Keratinocyte (primary cell): Measurements from ENCODE around the gene MED15. TPM values are rescaled to one million over a fixed set of nuclear protein-coding genes. Genes with fewer than 3 reads are reported as not detected.
"Not testable (repeated sequence)": the region's sequence is repeated elsewhere in the genome, so short reads cannot be mapped to it uniquely, and the experiment has no call there.

Experiments used
- DNase-seq: peaks from one replicate; pipeline ENCODE4 v3.0.0-alpha.2; 2011; ENCODE audit warnings: low read depth, missing footprints, low spot score
- FAIRE-seq: peaks from 2 replicates; lab custom pipeline; 2011; peaks lifted over from hg19 to GRCh38; lab: Jason Lieb, UNC
- H2AFZ ChIP-seq: 2 replicates; pipeline ENCODE4 v1.6.0; 2012; ENCODE audit warnings: low read length, control low read depth, inconsistent platforms; ENCODE audit not compliant: control insufficient read depth
- H3K27ac ChIP-seq: 2 replicates; pipeline ENCODE4 v1.5.1; 2011; ENCODE audit warnings: low read length; ENCODE audit not compliant: control insufficient read depth, insufficient read depth
- H3K27me3 ChIP-seq: 3 replicates; pipeline ENCODE4 v1.6.0; 2011; ENCODE audit warnings: low read length; ENCODE audit not compliant: control insufficient read depth, insufficient read depth; ENCODE audit errors: extremely low read depth
- H3K36me3 ChIP-seq, 2 experiments: 2 replicates in 1 of 2; 3 replicates in 1 of 2; pipeline ENCODE4 v1.5.1; 2011; ENCODE audit warnings: low read length in 2 of 2, mild to moderate bottlenecking in 1 of 2; ENCODE audit not compliant: control insufficient read depth in 2 of 2, insufficient read depth in 2 of 2; ENCODE audit errors: extremely low read depth in 1 of 2
- H3K4me1 ChIP-seq: 3 replicates; pipeline ENCODE4 v1.5.1; 2011; ENCODE audit warnings: low read length; ENCODE audit not compliant: control insufficient read depth, insufficient read depth; ENCODE audit errors: extremely low read depth
- H3K4me2 ChIP-seq: 3 replicates; pipeline ENCODE4 v1.6.0; 2011; ENCODE audit warnings: low read depth, low read length; ENCODE audit not compliant: control insufficient read depth, insufficient read depth; ENCODE audit errors: extremely low read depth
- H3K4me3 ChIP-seq, 3 experiments: fragments of 200-600 bp in 1 of 3; sonication (generic) in 1 of 3; 2 replicates in 2 of 3; 3 replicates in 1 of 3; pipeline ENCODE4 v1.5.1; 2011 to 2016; ENCODE audit warnings: low read length in 3 of 3, mild to moderate bottlenecking in 3 of 3, control low read depth in 2 of 3, inconsistent platforms in 1 of 3, low read depth in 1 of 3, mixed read lengths in 1 of 3, mixed run types in 1 of 3, moderate library complexity in 1 of 3; ENCODE audit not compliant: control insufficient read depth in 2 of 3, insufficient read depth in 2 of 3; ENCODE audit errors: extremely low read depth in 1 of 3
- H3K79me2 ChIP-seq: 2 replicates; pipeline ENCODE4 v1.6.0; 2012; ENCODE audit warnings: low read length; ENCODE audit not compliant: control insufficient read depth, insufficient read depth
- H3K9ac ChIP-seq: 3 replicates; pipeline ENCODE4 v1.6.0; 2011; ENCODE audit warnings: low read length; ENCODE audit not compliant: control insufficient read depth, insufficient read depth; ENCODE audit errors: extremely low read depth
- H3K9me1 ChIP-seq: 3 replicates; pipeline ENCODE4 v1.6.0; 2011; ENCODE audit warnings: low read length; ENCODE audit not compliant: control insufficient read depth, insufficient read depth; ENCODE audit errors: extremely low read depth
- H3K9me3 ChIP-seq: 2 replicates; pipeline ENCODE4 v1.5.1; 2012; ENCODE audit warnings: low read depth, low read length; ENCODE audit not compliant: control insufficient read depth
- H4K20me1 ChIP-seq: 3 replicates; pipeline ENCODE4 v1.6.0; 2011; ENCODE audit warnings: low read length; ENCODE audit not compliant: control insufficient read depth, insufficient read depth; ENCODE audit errors: extremely low read depth
- EZH2 ChIP-seq: IDR thresholded peaks from one replicate; pipeline ENCODE4 v1.6.1; 2012; ENCODE audit warnings: inconsistent platforms, mild to moderate bottlenecking, low read length, moderate library complexity
- dilution Hi-C: fragments of 300-500 bp; cut with MboI; formaldehyde crosslinking; loops from one replicate; pipeline ENCODE4 v1.7.0; 2020; ENCODE audit warnings: low sequenced_read_pairs; ENCODE audit not compliant: extremely low pct_ligation_motif_present
- polyA plus RNA-seq, 5 experiments: library from polyadenylated mRNA; depleted of rRNA in 3 of 5; stranded (reverse) in 3 of 5; stranded (forward) in 1 of 5; unstranded in 1 of 5; fragments of >200 nt; gene quantifications; 1 replicate in 1 of 5; 2 replicates in 3 of 5; 3 replicates in 1 of 5; pipeline versions ENCODE4 v1.2.1 to v1.2.3, GENCODE V29; 2011 to 2012; ENCODE audit warnings: missing spikeins in 2 of 5, low read depth in 1 of 5, low replicate concordance in 1 of 5
- TF ChIP-seq, protein P1 (sequence below), 3 experiments: IDR thresholded peaks in 1 of 3; conservative IDR thresholded peaks in 1 of 3; optimal IDR thresholded peaks in 1 of 3; 2 replicates in 2 of 3; 3 replicates in 1 of 3; pipeline versions ENCODE3 to v1.5.1; 2011; ENCODE audit warnings: low read length in 3 of 3, mild to moderate bottlenecking in 3 of 3, moderate library complexity in 2 of 3, control low read depth in 1 of 3, inconsistent platforms in 1 of 3; ENCODE audit not compliant: insufficient read depth in 2 of 3; ENCODE audit errors: extremely low read depth in 1 of 3

Gene MED15
- polyA plus RNA-seq, 1 donor (not counting 4 experiments of a cell fraction or from before 2014, with no cell fraction given): 24.9 TPM

DNA sequence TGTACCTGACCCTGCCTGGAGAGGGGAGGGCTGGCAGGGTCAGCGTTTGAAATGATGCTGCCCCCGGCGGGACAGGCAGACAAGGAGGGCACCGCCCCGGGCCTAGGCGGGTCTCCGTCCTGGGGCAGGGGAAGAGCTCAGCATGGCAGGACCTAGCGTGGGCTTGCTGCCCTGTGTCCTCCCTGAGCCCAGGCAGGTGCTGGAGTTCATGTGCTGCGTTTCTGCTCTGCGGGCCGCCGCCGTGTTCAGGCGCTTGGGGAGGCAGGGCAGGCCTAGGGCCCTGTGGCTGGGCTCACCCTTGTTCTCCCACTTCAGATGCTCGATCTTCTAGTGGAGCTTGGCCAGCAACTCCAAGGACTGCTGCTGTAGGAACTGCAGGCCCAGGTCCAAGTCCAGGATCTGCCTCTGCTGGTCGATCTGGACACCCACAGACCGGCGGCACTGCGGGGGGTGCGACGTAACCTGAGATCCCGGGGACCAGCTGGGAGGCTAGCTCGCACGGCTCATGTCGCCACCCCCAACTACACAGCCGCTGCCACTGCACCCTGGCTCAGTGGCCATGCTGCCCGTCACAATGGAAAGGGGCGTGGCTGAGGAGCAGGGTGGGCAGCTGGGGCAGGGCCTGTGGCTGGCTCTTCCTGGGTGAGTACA is 84.4 kb downstream of the MED15 start:
- Histone ChIP-seq H2AFZ (peak overlapping the region; percentile 82), H3K4me2 (peak overlapping the region; percentile 37), H3K4me1 (peaks cover 29% of the 10 kb centered on the region), H4K20me1 (no peaks in the 10 kb centered on the region), H3K27me3 (no peaks in the 10 kb centered on the region), H3K27ac (no peak overlapping the region), H3K36me3 (peaks cover 6% of the 10 kb centered on the region in 2 experiments), H3K9ac (no peak overlapping the region), H3K9me1 (peaks cover 2% of the 10 kb centered on the region), H3K9me3 (no peaks in the 10 kb centered on the region), H3K79me2 (no peaks in the 10 kb centered on the region), H3K4me3 (no peak overlapping the region)
- no peak for TF ChIP-seq EZH2
- TF ChIP-seq, protein P1, sequence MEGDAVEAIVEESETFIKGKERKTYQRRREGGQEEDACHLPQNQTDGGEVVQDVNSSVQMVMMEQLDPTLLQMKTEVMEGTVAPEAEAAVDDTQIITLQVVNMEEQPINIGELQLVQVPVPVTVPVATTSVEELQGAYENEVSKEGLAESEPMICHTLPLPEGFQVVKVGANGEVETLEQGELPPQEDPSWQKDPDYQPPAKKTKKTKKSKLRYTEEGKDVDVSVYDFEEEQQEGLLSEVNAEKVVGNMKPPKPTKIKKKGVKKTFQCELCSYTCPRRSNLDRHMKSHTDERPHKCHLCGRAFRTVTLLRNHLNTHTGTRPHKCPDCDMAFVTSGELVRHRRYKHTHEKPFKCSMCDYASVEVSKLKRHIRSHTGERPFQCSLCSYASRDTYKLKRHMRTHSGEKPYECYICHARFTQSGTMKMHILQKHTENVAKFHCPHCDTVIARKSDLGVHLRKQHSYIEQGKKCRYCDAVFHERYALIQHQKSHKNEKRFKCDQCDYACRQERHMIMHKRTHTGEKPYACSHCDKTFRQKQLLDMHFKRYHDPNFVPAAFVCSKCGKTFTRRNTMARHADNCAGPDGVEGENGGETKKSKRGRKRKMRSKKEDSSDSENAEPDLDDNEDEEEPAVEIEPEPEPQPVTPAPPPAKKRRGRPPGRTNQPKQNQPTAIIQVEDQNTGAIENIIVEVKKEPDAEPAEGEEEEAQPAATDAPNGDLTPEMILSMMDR (optimal IDR thresholded peaks at IDR 0.05 in 1 of 3, IDR thresholded peaks at IDR 0.05 in 1 of 3, conservative IDR thresholded peaks at IDR 0.05 in 1 of 3; ENCODE audit: extremely low read depth in 1 of 3, insufficient read depth in 2 of 3, low read length in 3 of 3): no peak
- DNase-seq (no peak), FAIRE-seq (no peak)
- dilution Hi-C loops: no loop called here

DNA sequence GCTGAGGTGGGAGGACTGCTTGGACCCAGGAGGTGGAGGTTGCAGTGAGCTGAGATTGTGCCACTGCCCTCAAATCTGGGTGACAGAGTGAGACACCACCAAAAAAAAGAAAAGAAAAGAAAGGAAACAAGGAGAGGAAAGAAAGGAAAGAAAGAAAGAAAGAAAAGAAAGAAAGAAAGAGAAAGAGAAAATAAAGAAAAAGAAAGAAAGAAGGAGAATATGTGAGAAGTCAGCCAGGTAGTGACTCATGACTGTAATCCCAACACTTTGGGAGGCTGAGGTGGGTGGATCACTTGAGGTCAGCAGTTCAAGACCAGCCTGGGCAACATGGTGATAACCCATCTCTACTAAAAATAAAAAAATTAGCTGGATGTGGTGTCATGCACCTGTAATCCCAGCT is 86.6 kb downstream of the MED15 start:
- FAIRE-seq, dilution Hi-C loops, DNase-seq: not testable (repeated sequence)

DNA sequence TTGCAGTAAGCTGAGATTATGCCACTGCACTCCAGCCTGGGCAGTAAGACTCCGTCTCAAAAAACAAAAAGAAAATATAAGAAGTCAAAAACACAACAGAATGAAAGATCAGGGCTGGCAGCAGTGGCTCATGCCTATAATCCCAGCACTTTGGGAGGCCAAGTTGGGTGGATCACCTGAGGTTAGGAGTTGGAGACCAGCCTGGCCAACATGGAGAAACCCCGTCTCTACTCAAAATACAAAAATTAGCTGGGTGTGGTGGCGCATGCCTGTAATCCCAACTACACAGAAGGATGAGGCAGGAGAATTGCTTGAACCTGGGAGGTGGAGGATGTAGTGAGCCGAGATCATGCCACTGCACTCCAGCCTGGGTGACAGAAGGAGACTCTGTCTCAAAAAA is 87.1 kb downstream of the MED15 start:
- H3K9ac ChIP-seq, dilution Hi-C loops, H4K20me1 ChIP-seq, H3K4me2 ChIP-seq, FAIRE-seq, H3K9me1 ChIP-seq, H3K27ac ChIP-seq, DNase-seq, H3K36me3 ChIP-seq, H3K27me3 ChIP-seq, H3K4me3 ChIP-seq, H3K9me3 ChIP-seq, H3K79me2 ChIP-seq, H2AFZ ChIP-seq: not testable (repeated sequence)
- peaks cover 15% of the 10 kb centered on the region for H3K4me1 ChIP-seq

More for the DNA sequence above, 86.6 kb downstream of the MED15 start:
- H2AFZ ChIP-seq, H3K9ac ChIP-seq, H3K9me1 ChIP-seq, H3K27ac ChIP-seq, H3K4me3 ChIP-seq, H3K36me3 ChIP-seq, H3K79me2 ChIP-seq, H4K20me1 ChIP-seq, H3K9me3 ChIP-seq, H3K27me3 ChIP-seq, H3K4me2 ChIP-seq: not testable (repeated sequence)
- peaks cover 16% of the 10 kb centered on the region for H3K4me1 ChIP-seq
